HG02623 (cell line): ENCODE results near the gene ASS1.
"Not testable (repeated sequence)": the region's sequence is repeated elsewhere in the genome, so short reads cannot be mapped to it uniquely, and the experiment has no call there.

Experiments
- ATAC-seq: cut with Tn5 transposase; IDR thresholded peaks from one replicate; pipeline ENCODE4 v1.9.1; 2021; ENCODE audit warnings: moderate library complexity; ENCODE audit not compliant: unreplicated experiment

The ASS1 gene

GRCh38 chr9:130433168-130433946 is 11.4 kb upstream of the ASS1 start:
- ATAC-seq, result no peak

- no peak for ATAC-seq
Observed at GRCh38 chr9:130433947-130434262, 10.9 kb upstream of the ASS1 start.

GRCh38 chr9:130434656-130435055 is 10.1 kb upstream of the ASS1 start:
- ATAC-seq, result not testable (repeated sequence)

GRCh38 chr9:130437011-130437789 is 7.6 kb upstream of the ASS1 start:
- ATAC-seq, result no peak

DNA sequence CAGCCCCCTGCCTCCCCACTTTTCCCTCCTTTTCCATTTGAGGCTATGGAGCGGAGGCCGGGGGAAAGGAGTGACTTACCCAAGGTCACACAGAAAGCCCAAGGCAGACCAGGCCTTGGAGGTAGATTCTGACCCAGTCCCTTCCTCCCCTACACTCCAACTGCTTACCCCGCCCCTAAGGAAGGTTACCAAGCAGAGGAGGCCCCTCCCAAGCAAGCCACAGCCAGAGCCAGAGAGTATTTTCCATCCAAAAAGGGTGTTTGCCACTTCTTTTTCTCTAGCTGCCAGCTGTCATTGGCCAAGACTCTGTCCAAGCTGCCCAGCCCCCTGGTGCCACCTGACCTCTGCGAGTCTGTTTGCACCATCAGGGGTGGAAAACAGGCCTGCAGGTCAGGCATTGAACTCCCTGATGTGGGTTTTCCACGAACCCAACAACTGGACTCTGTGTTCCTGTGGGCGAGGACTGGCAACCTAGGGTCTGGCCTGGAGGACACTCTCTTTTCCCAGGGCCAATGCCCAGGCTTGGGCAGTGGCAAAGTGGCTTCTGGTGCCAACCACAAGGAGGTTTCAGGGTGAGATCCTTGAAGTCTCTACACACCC is 6.3 kb upstream of the ASS1 start:
- no peak for ATAC-seq

DNA sequence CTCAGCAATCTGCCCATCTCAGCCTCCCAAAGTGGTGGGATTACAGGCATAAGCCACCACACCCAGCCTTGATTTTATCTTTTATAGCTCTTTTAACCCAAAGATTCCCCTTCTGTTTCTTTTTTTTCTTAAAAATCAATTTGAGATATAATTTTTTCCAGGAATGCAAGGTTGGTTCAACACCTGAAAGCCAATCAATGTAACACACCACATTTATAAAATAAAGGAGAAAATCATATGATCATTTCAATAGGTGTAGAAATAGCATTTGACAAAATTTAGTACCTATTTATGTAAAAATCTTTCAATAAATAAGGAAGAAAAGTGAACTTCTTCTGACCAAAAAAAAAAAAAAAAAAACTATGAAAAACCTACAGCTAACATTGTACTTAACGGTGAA is 3.7 kb upstream of the ASS1 start:
- no peak for ATAC-seq

DNA sequence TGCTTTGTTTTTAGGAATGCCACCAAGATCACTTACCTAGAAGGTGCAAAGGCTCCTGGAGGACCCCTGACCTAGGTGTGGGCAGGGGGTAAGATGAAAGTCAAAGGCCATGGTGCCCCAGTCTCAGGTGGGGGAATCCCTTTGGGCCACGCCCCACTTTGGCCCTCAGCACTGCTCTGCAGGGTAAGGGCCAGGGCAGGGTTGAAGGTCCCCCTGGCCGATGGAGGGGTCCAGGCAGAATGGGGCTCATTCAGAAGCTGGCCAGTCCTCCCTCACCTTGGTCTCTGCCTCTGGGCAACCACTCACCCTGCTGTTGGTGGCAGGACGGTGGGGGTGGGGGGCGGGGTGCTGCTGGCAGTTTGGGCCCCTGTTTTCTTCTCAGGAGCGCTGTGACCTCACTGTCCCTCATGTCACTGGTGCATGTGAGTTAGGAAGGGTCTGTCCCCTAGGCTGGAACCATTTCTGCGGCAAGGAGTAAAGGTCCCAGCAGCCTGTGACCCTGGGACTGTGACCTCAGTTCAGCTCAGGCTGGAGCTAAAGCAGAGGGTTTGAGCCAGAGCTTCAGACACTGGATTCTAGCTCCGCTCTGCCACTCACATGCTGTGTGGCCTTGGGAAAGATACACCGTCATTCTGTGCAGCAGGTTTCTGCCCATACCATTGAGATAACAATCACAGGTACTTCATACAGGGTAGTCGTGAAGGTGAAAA is 1.9 kb upstream of the ASS1 start:
- no peak for ATAC-seq

- no peak for ATAC-seq
Observed at GRCh38 chr9:130443456-130443801, 1.3 kb upstream of the ASS1 start.

DNA sequence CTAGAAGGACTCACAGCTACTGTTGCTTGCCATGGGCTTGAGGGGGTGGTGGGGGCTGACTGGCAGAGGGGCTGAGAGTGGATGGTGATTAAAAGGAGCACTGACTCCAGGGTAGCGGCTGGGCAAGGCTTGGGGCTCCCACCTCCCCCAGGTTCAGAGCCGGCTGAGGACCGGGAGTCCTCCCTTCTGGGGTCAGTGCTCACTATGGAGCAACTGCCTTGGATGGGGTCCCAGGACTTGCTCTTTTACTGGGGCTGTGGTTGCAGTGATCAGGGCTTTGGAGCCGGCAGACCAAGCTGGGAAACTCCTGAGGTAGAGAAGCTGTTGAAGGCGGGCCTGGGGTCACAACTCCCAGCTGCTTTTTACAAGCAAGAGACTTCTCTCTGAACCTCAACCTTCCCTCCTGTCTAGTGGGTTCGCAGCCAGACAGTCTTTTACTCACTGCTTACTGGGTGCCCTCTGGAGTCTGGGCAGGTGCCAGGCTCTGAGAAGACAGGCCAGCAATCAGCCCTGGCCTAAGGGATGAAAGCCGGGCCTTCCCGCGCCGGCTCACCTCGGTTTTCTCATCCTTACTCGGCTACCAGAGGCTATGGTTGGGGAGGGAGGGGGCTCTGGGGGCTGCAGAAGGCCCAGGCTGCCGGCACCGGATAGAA is 795 bp upstream of the ASS1 start:
- ATAC-seq, result no peak

DNA sequence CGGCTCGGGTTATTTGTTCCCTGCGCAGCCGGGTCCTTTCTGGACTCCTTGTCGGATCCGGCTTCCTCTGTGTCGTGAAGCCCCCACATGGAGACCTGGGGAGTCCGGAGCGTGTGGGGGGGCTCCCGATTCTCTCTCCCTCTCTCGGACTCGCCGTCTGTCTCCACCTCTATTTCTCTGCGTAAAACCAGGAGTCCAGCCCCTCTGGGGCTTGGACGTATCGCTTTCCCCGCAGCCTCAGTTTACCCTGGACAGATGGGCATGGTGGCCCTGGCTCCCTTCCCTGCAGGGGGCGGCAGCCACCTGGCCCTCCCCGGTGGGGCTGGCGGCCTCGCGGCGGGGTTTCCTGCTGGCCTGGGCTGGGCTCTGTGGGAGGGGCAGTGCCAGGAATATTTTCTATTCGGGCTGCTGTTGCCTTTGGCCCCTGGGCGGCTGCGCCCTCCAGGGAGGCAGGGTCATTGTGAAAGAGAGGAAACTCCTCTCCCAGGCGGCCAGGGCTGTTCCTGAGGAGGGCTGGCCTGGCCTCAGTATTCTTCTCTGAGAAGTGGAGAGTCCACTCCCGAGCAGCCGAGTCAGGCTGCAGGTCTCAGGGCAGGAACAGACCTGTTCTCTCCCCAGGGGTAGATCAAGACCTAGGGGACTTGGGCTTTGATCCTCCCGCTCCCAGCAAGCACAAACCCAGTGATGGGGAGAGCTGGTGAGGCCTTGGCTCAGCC is 665 bp downstream of the ASS1 start:
- ATAC-seq, result no peak

- ATAC-seq, result no peak
Observed at GRCh38 chr9:130446101-130446861, 1.5 kb downstream of the ASS1 start.

- no peak for ATAC-seq
Observed at GRCh38 chr9:130447193-130447816, 2.5 kb downstream of the ASS1 start.

- ATAC-seq, result no peak
Observed at GRCh38 chr9:130448035-130448624, 3.4 kb downstream of the ASS1 start.

DNA sequence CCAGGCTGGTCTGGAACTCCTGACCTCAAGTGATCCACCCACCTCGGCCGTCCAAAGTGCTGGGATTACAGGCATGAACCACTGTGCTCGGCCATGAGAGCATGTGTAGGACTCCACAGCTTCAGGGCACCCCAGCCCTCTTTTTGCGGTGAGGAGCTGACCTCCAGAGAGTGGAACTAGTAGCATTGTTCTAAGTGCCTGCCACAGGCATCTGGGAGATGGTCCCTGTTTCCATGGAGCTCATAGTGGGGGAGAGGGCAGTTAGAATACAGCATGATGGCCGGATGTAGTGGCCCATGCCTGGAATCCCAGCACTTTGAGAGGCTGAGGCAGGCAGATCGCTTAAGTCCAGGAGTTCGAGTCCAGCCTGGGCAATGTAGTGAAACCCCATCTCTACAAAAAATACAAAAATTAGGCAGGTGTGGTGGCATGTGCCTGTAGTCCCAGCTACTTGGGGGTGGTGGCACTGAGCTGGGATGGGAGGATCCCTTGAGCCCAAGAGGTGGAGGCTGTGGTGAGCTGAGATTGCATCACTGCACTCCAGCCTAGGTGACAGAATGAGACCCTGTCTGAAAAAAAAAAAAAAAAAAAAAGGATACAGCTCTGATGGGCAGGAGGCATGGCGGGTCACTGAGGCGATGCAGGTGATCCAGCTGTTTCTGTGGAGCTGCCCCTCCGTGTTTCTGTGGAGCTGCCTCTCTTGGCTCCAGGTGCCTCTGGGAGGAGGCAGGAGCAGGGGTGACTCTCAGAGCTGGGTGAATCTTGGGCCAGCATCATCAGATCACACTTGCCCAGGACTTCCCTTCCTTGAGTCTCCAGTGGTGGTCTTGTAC is 4.2 kb downstream of the ASS1 start:
- ATAC-seq, result no peak

GRCh38 chr9:130450344-130451003 is 5.7 kb downstream of the ASS1 start:
- no peak for ATAC-seq

DNA sequence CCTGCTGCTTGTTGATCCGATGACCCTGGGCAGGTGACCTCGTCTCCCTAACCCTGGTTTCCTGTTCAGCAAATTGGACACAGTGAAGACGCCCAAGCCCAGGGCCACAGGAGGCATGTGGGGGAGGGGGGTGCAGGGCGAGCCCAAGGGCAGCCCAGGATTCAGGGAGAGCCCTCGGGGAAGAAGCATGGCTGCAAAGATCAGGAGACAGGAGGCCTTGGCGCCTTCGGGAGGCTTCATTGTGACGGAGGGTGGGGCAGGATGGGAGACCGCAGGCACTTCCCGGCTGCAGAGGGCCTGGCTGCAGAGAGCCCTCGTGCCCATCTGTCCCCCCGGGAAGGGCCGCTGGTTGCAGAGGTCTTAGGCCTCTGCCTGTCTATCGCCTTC is 6.2 kb downstream of the ASS1 start:
- ATAC-seq, result no peak
